Gastroesophageal sphincter (tissue), 4 donors: ENCODE measurements around the gene TEDDM1. TPM values are rescaled to one million over a fixed set of nuclear protein-coding genes. Genes with fewer than 3 reads are reported as not detected.
"Not testable (repeated sequence)": the region's sequence is repeated elsewhere in the genome, so short reads cannot be mapped to it uniquely, and the experiment has no call there.

ENCODE experiments used
- ATAC-seq: fragments of 150-250 bp; one replicate; pipeline ENCODE4 v1.9.1; 2016; ENCODE audit warnings: mild to moderate bottlenecking, moderate library complexity
- H3K27ac ChIP-seq, 4 donors: fragments of 200-600 bp; sonication (generic) in 3 of 4; 1 replicate in 3 of 4; 2 replicates in 1 of 4; pipeline ENCODE4 v1.5.1; 2016 to 2019
- H3K27me3 ChIP-seq: fragments of 200-600 bp; sonication (generic); one replicate; pipeline ENCODE4 v1.5.1; 2019
- H3K36me3 ChIP-seq, 2 donors: fragments of 200-600 bp; sonication (generic); one replicate each; pipeline ENCODE4 v1.5.1; 2019; ENCODE audit warnings: control low read depth in 1 of 2
- H3K4me1 ChIP-seq, 3 donors: fragments of 200-600 bp; sonication (generic); 1 replicate in 2 of 3; 2 replicates in 1 of 3; pipeline ENCODE4 v1.5.1; 2016 to 2019; ENCODE audit warnings: control low read depth in 2 of 3
- H3K4me3 ChIP-seq, 2 donors: fragments of 200-600 bp; sonication (generic); one replicate each; pipeline ENCODE4 v1.5.1; 2019; ENCODE audit warnings: mild to moderate bottlenecking in 1 of 2, moderate library complexity in 1 of 2
- H3K9me3 ChIP-seq, 3 donors: fragments of 200-600 bp; sonication (generic); one replicate each; pipeline ENCODE4 v1.5.1; 2017 to 2019; ENCODE audit warnings: control low read depth in 2 of 3
- CTCF ChIP-seq, 4 experiments: fragments of 200-600 bp in 2 of 4; fragments of 450-650 bp in 2 of 4; sonication (generic) in 1 of 4; IDR thresholded peaks; one replicate each; pipeline ENCODE4 v1.5.1; 2017 to 2019; ENCODE audit warnings: antibody characterized with exemption in 4 of 4, mild to moderate bottlenecking in 2 of 4, moderate library complexity in 2 of 4
- EP300 ChIP-seq: sonication (generic); formaldehyde crosslinking; IDR thresholded peaks from one replicate; pipeline ENCODE4 v1.6.1; 2017; ENCODE audit warnings: antibody characterized with exemption, mild to moderate bottlenecking
- POLR2A ChIP-seq, 2 donors: fragments of 450-650 bp; IDR thresholded peaks; one replicate each; pipeline ENCODE4 v1.6.1; 2017; ENCODE audit warnings: antibody characterized with exemption in 2 of 2, mild to moderate bottlenecking in 2 of 2, moderate library complexity in 1 of 2
- POLR2AphosphoS5 ChIP-seq: sonication (generic); formaldehyde crosslinking; IDR thresholded peaks from one replicate; pipeline ENCODE4 v1.6.1; 2017; ENCODE audit warnings: antibody characterized with exemption
- WGBS, 2 donors: methylation state at CpG; one replicate each; pipeline ENCODE4 v1.1.5; 2018; ENCODE audit warnings: low coverage in 1 of 2; 5-methylcytosine and 5-hydroxymethylcytosine counted together
- total RNA-seq, 4 donors: library from RNA; depleted of rRNA; stranded (reverse); fragments of >200 nt; gene quantifications; one replicate each; pipeline ENCODE4 v1.1.0, GENCODE V29; 2016

TEDDM1 gene
- total RNA-seq: not detected

- H3K36me3 ChIP-seq: no peaks in the 10 kb centered on the region
- TF ChIP-seq EP300: no peak
- TF ChIP-seq POLR2AphosphoS5: no peak
- no peak for TF ChIP-seq POLR2A (IDR thresholded peaks at IDR 0.05)
- no peak for TF ChIP-seq CTCF (IDR thresholded peaks at IDR 0.05)
- H3K4me3 ChIP-seq: no peak within 1 kb of the TSS
- H3K27ac ChIP-seq: no peak within 1 kb of the TSS
- peaks cover 5 to 18% (median 8%) of the 10 kb centered on the region in 3 donors for H3K4me1 ChIP-seq
- H3K9me3 ChIP-seq: no peaks in the 10 kb centered on the region
- peaks cover 11% of the 10 kb centered on the region for H3K27me3 ChIP-seq
- ATAC-seq: no peak
- 89 to 97% methylated on average over 3 to 4 of the region's 4 CpGs for WGBS, 2 donors
Observed at GRCh38 chr1:182400567-182400966, at the start of gene TEDDM1. TSS of gene TEDDM1 (minus strand) at chr1:182400667. CDS start at chr1:182400485, 182 bp downstream.

DNA sequence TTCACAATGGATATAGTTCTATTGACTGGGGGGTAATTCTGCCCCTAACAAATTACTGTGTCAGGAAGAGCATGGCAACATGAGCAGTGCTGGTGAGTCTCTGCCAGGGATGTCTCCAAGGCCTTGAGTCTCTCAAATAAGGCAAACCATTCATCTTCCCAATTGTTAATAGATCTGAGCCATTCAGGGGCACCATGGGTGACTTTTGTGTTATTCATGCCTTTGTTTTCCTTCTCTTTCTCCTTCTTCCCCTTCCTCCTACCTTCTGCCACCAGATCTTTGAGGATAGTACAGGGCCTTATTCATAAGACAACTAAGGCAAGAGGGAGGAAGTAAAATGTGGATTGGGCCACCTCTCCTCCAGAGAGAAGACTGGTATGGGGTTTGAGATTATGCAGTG, 49.6 kb upstream of the TEDDM1 start, which contains the start of gene RGSL1:
Gene RGSL1, plus strand, starts transcription at position 60 of the 400 bp plus-strand sequence. Its CDS starts 20 bp downstream, at position 80.
- no peak within 1 kb of the TSS for H3K27ac ChIP-seq
- H3K4me1 ChIP-seq: no peaks in the 10 kb centered on the region
- no peaks in the 10 kb centered on the region for H3K9me3 ChIP-seq
- no peaks in the 10 kb centered on the region for H3K27me3 ChIP-seq
- ATAC-seq: no peak
- no peak for TF ChIP-seq EP300
- no peak for TF ChIP-seq POLR2AphosphoS5
- TF ChIP-seq CTCF (IDR thresholded peaks at IDR 0.05): no peak
- TF ChIP-seq POLR2A (IDR thresholded peaks at IDR 0.05): no peak
- no peaks in the 10 kb centered on the region for H3K36me3 ChIP-seq
- H3K4me3 ChIP-seq: no peak within 1 kb of the TSS

DNA sequence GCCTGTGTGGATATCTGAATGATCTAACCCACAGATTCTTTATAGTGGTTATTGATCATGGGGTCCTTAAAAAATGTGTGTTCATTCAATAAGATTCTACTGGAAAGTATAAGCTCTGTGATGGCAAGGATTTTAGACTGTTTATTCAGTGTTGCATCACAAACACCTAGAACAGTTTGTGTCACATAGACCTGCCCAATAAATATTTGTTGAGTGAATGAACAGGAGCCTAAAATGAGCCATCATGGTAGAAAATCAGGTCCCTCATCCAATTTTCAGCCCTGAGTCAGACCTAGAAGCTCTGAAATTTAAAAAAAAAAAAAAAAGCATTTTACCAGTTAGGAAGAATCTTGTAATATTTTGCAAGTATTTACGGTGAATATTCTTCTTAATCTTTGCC, 47.2 kb upstream of the TEDDM1 start:
- Histone ChIP-seq H3K4me3 (no peak overlapping the region), H3K27ac (no peak overlapping the region)

GRCh38 chr1:182447124-182447523, 46.7 kb upstream of the TEDDM1 start:
- H3K9me3 ChIP-seq, H3K4me1 ChIP-seq, H3K27me3 ChIP-seq, H3K36me3 ChIP-seq, H3K27ac ChIP-seq, H3K4me3 ChIP-seq, ATAC-seq: not testable (repeated sequence)
- 91% methylated on average over 2 of the region's 2 CpGs; no CpG with 5 or more reads in 1 of the 2 donors for WGBS, 2 donors

More for the DNA sequence above, 47.2 kb upstream of the TEDDM1 start:
- WGBS, 2 donors: 75 to 80% methylated on average over 1 of the region's 1 CpG
- H3K36me3 ChIP-seq: no peaks in the 10 kb centered on the region
- H3K4me1 ChIP-seq: no peaks in the 10 kb centered on the region
- no peaks in the 10 kb centered on the region for H3K27me3 ChIP-seq
- ATAC-seq: no peak
- no peak for TF ChIP-seq CTCF (IDR thresholded peaks at IDR 0.05)
- TF ChIP-seq POLR2A (IDR thresholded peaks at IDR 0.05): no peak
- no peak for TF ChIP-seq POLR2AphosphoS5
- no peak for TF ChIP-seq EP300
- H3K9me3 ChIP-seq: no peaks in the 10 kb centered on the region

- WGBS, 2 donors: 3 to 5% methylated on average over 3 of the region's 3 CpGs
- ATAC-seq: no peak
- H3K36me3 ChIP-seq: no peaks in the 10 kb centered on the region
- no peaks in the 10 kb centered on the region for H3K4me1 ChIP-seq
- TF ChIP-seq POLR2AphosphoS5 (no peak), POLR2A (IDR thresholded peaks at IDR 0.05) (no peak), CTCF (IDR thresholded peaks at IDR 0.05) (peak; percentile 49 to 60 (median 52)), EP300 (no peak)
- H3K27ac ChIP-seq: no peak overlapping the region
- H3K4me3 ChIP-seq: no peak overlapping the region
- no peaks in the 10 kb centered on the region for H3K9me3 ChIP-seq
- H3K27me3 ChIP-seq: no peaks in the 10 kb centered on the region
Observed at GRCh38 chr1:182446033-182446669, 45.7 kb upstream of the TEDDM1 start.
